MM.1S (cell line): Measurements from ENCODE around the gene KREMEN2.

Experiments
- EZH2phosphoT487 ChIP-seq: fragments of 300-600 bp; sonication (generic); IDR thresholded peaks from 2 replicates; pipeline ENCODE4 v1.6.1; 2018; ENCODE audit warnings: antibody characterized with exemption, low read length
- TF ChIP-seq, protein P1 (sequence below): fragments of 300-600 bp; sonication (generic); IDR thresholded peaks from 2 replicates; pipeline ENCODE4 v1.5.1; 2016; ENCODE audit warnings: antibody characterized with exemption, low read length, mixed read lengths

DNA sequence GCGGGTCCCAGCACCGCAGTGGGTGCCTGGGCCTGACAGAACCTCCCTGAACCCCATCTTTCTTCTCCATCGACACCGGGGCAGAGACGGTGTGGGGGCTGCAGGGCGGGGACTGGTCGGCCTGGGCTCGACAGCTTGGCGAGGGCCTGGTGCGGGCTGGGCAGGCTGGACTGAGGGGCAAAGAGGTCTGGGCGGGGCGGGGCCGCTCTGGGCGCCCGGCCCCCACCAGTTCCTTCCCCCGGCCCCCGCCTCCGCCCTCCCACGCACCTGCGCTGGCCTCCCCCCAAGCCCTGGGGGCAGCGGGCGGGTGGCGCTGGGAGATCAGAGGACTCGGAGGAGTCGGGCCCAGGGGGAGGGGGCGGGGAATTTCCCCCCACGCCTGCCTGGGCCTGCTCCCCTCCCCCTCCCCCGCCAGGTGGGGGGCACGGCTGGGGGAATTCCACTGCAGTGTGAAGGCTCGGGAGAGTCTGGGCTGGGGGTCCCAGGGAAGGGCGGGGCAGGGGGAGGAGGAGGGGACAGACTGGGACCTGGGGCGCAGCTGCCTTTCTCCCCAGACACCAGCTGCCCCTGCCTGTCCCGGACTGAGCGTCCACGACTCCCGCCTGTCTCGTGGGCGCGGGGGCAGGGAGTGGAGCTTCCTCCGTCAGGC lies 877 bp upstream of the KREMEN2 start:
- TF ChIP-seq, protein P1, sequence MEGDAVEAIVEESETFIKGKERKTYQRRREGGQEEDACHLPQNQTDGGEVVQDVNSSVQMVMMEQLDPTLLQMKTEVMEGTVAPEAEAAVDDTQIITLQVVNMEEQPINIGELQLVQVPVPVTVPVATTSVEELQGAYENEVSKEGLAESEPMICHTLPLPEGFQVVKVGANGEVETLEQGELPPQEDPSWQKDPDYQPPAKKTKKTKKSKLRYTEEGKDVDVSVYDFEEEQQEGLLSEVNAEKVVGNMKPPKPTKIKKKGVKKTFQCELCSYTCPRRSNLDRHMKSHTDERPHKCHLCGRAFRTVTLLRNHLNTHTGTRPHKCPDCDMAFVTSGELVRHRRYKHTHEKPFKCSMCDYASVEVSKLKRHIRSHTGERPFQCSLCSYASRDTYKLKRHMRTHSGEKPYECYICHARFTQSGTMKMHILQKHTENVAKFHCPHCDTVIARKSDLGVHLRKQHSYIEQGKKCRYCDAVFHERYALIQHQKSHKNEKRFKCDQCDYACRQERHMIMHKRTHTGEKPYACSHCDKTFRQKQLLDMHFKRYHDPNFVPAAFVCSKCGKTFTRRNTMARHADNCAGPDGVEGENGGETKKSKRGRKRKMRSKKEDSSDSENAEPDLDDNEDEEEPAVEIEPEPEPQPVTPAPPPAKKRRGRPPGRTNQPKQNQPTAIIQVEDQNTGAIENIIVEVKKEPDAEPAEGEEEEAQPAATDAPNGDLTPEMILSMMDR = no peak
- TF ChIP-seq EZH2phosphoT487 = no peak
